Neutrophil (primary cell): ENCODE data around the gene FAM228A.

Experiments used
- H3K27ac ChIP-seq: fragments of 200-600 bp; sonication (generic); 2 replicates; pipeline ENCODE4 v1.5.1; 2016; ENCODE audit warnings: mild to moderate bottlenecking, moderate library complexity
- H3K27me3 ChIP-seq: fragments of 200-600 bp; sonication (generic); 2 replicates; pipeline ENCODE4 v1.6.0; 2016; ENCODE audit warnings: mild to moderate bottlenecking
- H3K36me3 ChIP-seq: fragments of 200-600 bp; sonication (generic); 2 replicates; pipeline ENCODE4 v1.5.1; 2017
- H3K4me1 ChIP-seq, 2 experiments: fragments of 200-600 bp in 1 of 2; sonication (generic) in 1 of 2; 1 replicate in 1 of 2; 2 replicates in 1 of 2; pipeline versions ENCODE4 v1.5.1 to v1.6.1; 2013 to 2016; ENCODE audit warnings: low read depth in 1 of 2, low read length in 1 of 2, mild to moderate bottlenecking in 1 of 2, moderate library complexity in 1 of 2; ENCODE audit not compliant: control insufficient read depth in 1 of 2, insufficient read depth in 1 of 2
- H3K4me3 ChIP-seq, 2 experiments: fragments of 200-600 bp in 1 of 2; sonication (generic) in 1 of 2; 1 replicate in 1 of 2; 2 replicates in 1 of 2; pipeline ENCODE4 v1.5.1; 2013 to 2016; ENCODE audit warnings: low read depth in 1 of 2, low read length in 1 of 2, mild to moderate bottlenecking in 1 of 2, moderate library complexity in 1 of 2
- H3K9me3 ChIP-seq: fragments of 200-600 bp; sonication (generic); 2 replicates; pipeline ENCODE4 v1.5.1; 2016
- CTCF ChIP-seq: fragments of 200-600 bp; sonication (generic); IDR thresholded peaks from 2 replicates; pipeline ENCODE4 v1.5.1; 2016; ENCODE audit warnings: antibody characterized with exemption

FAM228A gene

DNA sequence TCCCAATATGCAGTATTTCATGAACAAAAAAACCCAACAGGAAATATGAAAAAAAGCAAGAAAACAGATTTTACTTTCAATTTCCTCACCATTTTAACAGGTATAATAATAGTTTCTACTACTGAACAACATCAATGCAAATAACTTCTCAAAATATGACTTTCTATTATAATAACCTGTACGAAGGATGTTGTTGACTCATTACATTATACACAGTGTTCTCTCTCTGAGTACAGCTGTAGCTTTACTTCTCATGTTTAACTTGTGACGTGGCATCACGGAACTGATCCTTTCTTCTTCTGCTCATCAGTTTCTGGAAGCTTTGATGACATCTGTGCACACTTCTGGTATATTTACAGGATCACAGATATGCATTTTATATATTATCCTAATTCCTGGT, 40.0 kb downstream of the FAM228A start:
- Histone ChIP-seq H3K9me3 (no peaks in the 10 kb centered on the region), H3K27me3 (no peaks in the 10 kb centered on the region), H3K36me3 (peaks cover 95% of the 10 kb centered on the region), H3K27ac (no peak overlapping the region), H3K4me3 (no peak overlapping the region), H3K4me1 (peaks cover 4 to 9% of the 10 kb centered on the region in 2 experiments)
- TF ChIP-seq CTCF, result no peak

GRCh38 chr2:24220554-24221291, 45.9 kb downstream of the FAM228A start:
- Histone ChIP-seq H3K9me3 (no peaks in the 10 kb centered on the region), H3K27ac (no peak overlapping the region), H3K4me1 (no peaks in the 10 kb centered on the region), H3K27me3 (no peaks in the 10 kb centered on the region), H3K36me3 (peaks cover 69% of the 10 kb centered on the region), H3K4me3 (no peak overlapping the region)
- TF ChIP-seq CTCF, result no peak

- H3K36me3 ChIP-seq, result peaks cover 69% of the 10 kb centered on the region
- no peak overlapping the region for H3K4me3 ChIP-seq
- TF ChIP-seq CTCF, result no peak
- no peaks in the 10 kb centered on the region for H3K27me3 ChIP-seq
- no peak overlapping the region for H3K27ac ChIP-seq
- H3K4me1 ChIP-seq, result no peaks in the 10 kb centered on the region
- H3K9me3 ChIP-seq, result no peaks in the 10 kb centered on the region
Measured at GRCh38 chr2:24221343-24222050, 46.6 kb downstream of the FAM228A start.

GRCh38 chr2:24222946-24223345, 48.1 kb downstream of the FAM228A start:
- H3K27ac ChIP-seq, result no peak overlapping the region
- TF ChIP-seq CTCF, result no peak
- H3K4me1 ChIP-seq, result no peaks in the 10 kb centered on the region
- peaks cover 56% of the 10 kb centered on the region for H3K36me3 ChIP-seq
- H3K4me3 ChIP-seq, result no peak overlapping the region
- no peaks in the 10 kb centered on the region for H3K9me3 ChIP-seq
- H3K27me3 ChIP-seq, result no peaks in the 10 kb centered on the region

GRCh38 chr2:24225499-24226242, 50.8 kb downstream of the FAM228A start:
- H3K27ac ChIP-seq, result no peak overlapping the region
- H3K9me3 ChIP-seq, result no peaks in the 10 kb centered on the region
- TF ChIP-seq CTCF, result no peak
- H3K27me3 ChIP-seq, result no peaks in the 10 kb centered on the region
- H3K4me3 ChIP-seq, result no peak overlapping the region
- peaks cover 38% of the 10 kb centered on the region for H3K36me3 ChIP-seq
- no peaks in the 10 kb centered on the region for H3K4me1 ChIP-seq
